NCI-H2107 treated with DMSO at 0.1 percent for 48 hours (cell line): ENCODE measurements around the gene AZIN2.
"Not testable (repeated sequence)": the region's sequence is repeated elsewhere in the genome, so short reads cannot be mapped to it uniquely, and the experiment has no call there.

Experiments used
- DNase-seq: peaks from one replicate; lab custom pipeline; 2025; ENCODE audit not compliant: unreplicated experiment; lab: John Stamatoyannopoulos, UW

AZIN2 gene

GRCh38 chr1:33093004-33093403 lies 12.1 kb downstream of the AZIN2 start:
- DNase-seq: no peak

- no peak for DNase-seq
Measured at GRCh38 chr1:33094486-33094885, 13.5 kb downstream of the AZIN2 start.

GRCh38 chr1:33094971-33095604 lies 14.1 kb downstream of the AZIN2 start:
- DNase-seq: peak; percentile 59

GRCh38 chr1:33096363-33097005 lies 15.5 kb downstream of the AZIN2 start:
- DNase-seq: no peak

GRCh38 chr1:33097137-33097611 lies 16.2 kb downstream of the AZIN2 start:
- DNase-seq: no peak

GRCh38 chr1:33097762-33098161 lies 16.8 kb downstream of the AZIN2 start:
- no peak for DNase-seq

- DNase-seq: no peak
Measured at GRCh38 chr1:33098371-33098770, 17.4 kb downstream of the AZIN2 start.

- DNase-seq: peak; percentile 93
Measured at GRCh38 chr1:33099290-33100118, 18.6 kb downstream of the AZIN2 start.

- not testable (repeated sequence) for DNase-seq
Measured at GRCh38 chr1:33100119-33100415, 19.1 kb downstream of the AZIN2 start.

- DNase-seq: no peak
Measured at GRCh38 chr1:33110477-33110876, 29.5 kb downstream of the AZIN2 start.

- peak; percentile 18 for DNase-seq
Measured at GRCh38 chr1:33111965-33112364, 31.0 kb downstream of the AZIN2 start.

GRCh38 chr1:33117440-33118085 lies 36.6 kb downstream of the AZIN2 start:
- DNase-seq: no peak

GRCh38 chr1:33118274-33118673 lies 37.3 kb downstream of the AZIN2 start:
- DNase-seq: no peak

GRCh38 chr1:33119050-33119449 lies 38.1 kb downstream of the AZIN2 start:
- no peak for DNase-seq

- DNase-seq: no peak
Measured at GRCh38 chr1:33119532-33120217, 38.7 kb downstream of the AZIN2 start.

- no peak for DNase-seq
Measured at GRCh38 chr1:33120436-33121231, 39.7 kb downstream of the AZIN2 start.

- no peak for DNase-seq
Measured at GRCh38 chr1:33121728-33122127, 40.8 kb downstream of the AZIN2 start.

GRCh38 chr1:33122483-33123178 lies 41.7 kb downstream of the AZIN2 start:
- no peak for DNase-seq

GRCh38 chr1:33123266-33123665 lies 42.3 kb downstream of the AZIN2 start:
- no peak for DNase-seq

GRCh38 chr1:33124647-33125046 lies 43.7 kb downstream of the AZIN2 start:
- not testable (repeated sequence) for DNase-seq
